SK-N-SH treated with all-trans-retinoic acid at 6 μM for 48 hours (cell line): ENCODE measurements around the gene KLF12.

Experiments used
- ATAC-seq: fragments of 200-7000 bp; cut with Tn5 transposase; 3 replicates; pipeline ENCODE4 v1.9.1; 2020; ENCODE audit warnings: mild to moderate bottlenecking, moderate library complexity
- ARNTL ChIP-seq: fragments of 450-650 bp; formaldehyde crosslinking; IDR thresholded peaks from 2 replicates; pipeline ENCODE4 v1.5.0; 2020; ENCODE audit warnings: low read depth, mild to moderate bottlenecking, moderate library complexity, borderline replicate concordance
- BACH2 ChIP-seq: fragments of 250-450 bp; sonication (Bioruptor Pico); IDR thresholded peaks from 2 replicates; pipeline ENCODE4 v1.9.0; 2021; ENCODE audit warnings: mild to moderate bottlenecking, borderline replicate concordance
- CREB5 ChIP-seq: fragments of 250-450 bp; sonication (Bioruptor Pico); IDR thresholded peaks from 2 replicates; pipeline ENCODE4 v1.5.1; 2020; ENCODE audit warnings: low read depth, mild to moderate bottlenecking, moderate library complexity
- CSDC2 ChIP-seq: fragments of 250-450 bp; sonication (Bioruptor Pico); IDR thresholded peaks from 2 replicates; pipeline ENCODE4 v1.5.0; 2020; ENCODE audit warnings: mild to moderate bottlenecking, moderate library complexity
- CSRNP3 ChIP-seq: fragments of 250-450 bp; sonication (Bioruptor Pico); IDR thresholded peaks from 2 replicates; pipeline ENCODE4 v1.5.1; 2021; ENCODE audit warnings: mild to moderate bottlenecking, moderate library complexity
- ESRRG ChIP-seq: fragments of 250-450 bp; sonication (Bioruptor Pico); IDR thresholded peaks from 2 replicates; pipeline ENCODE4 v1.6.1; 2021; ENCODE audit warnings: mild to moderate bottlenecking
- GLIS3 ChIP-seq: fragments of 250-450 bp; sonication (Bioruptor Pico); IDR thresholded peaks from 2 replicates; pipeline ENCODE4 v1.5.0; 2020; ENCODE audit warnings: mild to moderate bottlenecking, moderate library complexity
- ISL1 ChIP-seq: fragments of 250-450 bp; sonication (Bioruptor Pico); IDR thresholded peaks from 2 replicates; pipeline ENCODE4 v2.1.2; 2022; ENCODE audit warnings: mild to moderate bottlenecking, moderate library complexity
- OSR1 ChIP-seq: fragments of 250-450 bp; sonication (Bioruptor Pico); IDR thresholded peaks from 2 replicates; pipeline ENCODE4 v1.8.0; 2022; ENCODE audit warnings: moderate library complexity, mild to moderate bottlenecking, inconsistent platforms
- PATZ1 ChIP-seq: fragments of 250-450 bp; sonication (Bioruptor Pico); IDR thresholded peaks from 2 replicates; pipeline ENCODE4 v1.8.0; 2020; ENCODE audit warnings: mild to moderate bottlenecking, moderate library complexity, borderline replicate concordance
- POU6F1 ChIP-seq: fragments of 250-450 bp; sonication (Bioruptor Pico); IDR thresholded peaks from 2 replicates; pipeline ENCODE4 v1.8.0; 2021; ENCODE audit warnings: low read depth, mild to moderate bottlenecking, moderate library complexity, borderline replicate concordance
- PPARA ChIP-seq: fragments of 250-450 bp; sonication (Bioruptor Pico); IDR thresholded peaks from 2 replicates; pipeline ENCODE4 v1.5.0; 2020; ENCODE audit warnings: mild to moderate bottlenecking, borderline replicate concordance
- RARB ChIP-seq: fragments of 250-450 bp; sonication (Bioruptor Pico); IDR thresholded peaks from 2 replicates; pipeline ENCODE4 v1.8.0; 2021; ENCODE audit warnings: mild to moderate bottlenecking, moderate library complexity
- SNAI2 ChIP-seq: fragments of 250-450 bp; sonication (Bioruptor Pico); IDR thresholded peaks from 2 replicates; pipeline ENCODE4 v1.5.0; 2020; ENCODE audit warnings: mild to moderate bottlenecking, moderate library complexity
- TCF4 ChIP-seq: fragments of 250-450 bp; sonication (Bioruptor Pico); IDR thresholded peaks from 2 replicates; pipeline ENCODE4 v1.8.0; 2021; ENCODE audit warnings: mild to moderate bottlenecking, moderate library complexity, borderline replicate concordance
- TOX ChIP-seq: fragments of 250-450 bp; sonication (Bioruptor Pico); IDR thresholded peaks from 2 replicates; pipeline ENCODE4 v1.8.0; 2021; ENCODE audit warnings: mild to moderate bottlenecking, moderate library complexity, borderline replicate concordance
- TSHZ2 ChIP-seq: fragments of 250-450 bp; sonication (Bioruptor Pico); IDR thresholded peaks from 2 replicates; pipeline ENCODE4 v1.5.0; 2020; ENCODE audit warnings: mild to moderate bottlenecking, moderate library complexity
- ZC3H10 ChIP-seq: fragments of 250-450 bp; sonication (Bioruptor Pico); IDR thresholded peaks from 2 replicates; pipeline ENCODE4 v1.5.1; 2021; ENCODE audit warnings: mild to moderate bottlenecking, moderate library complexity
- ZFP3 ChIP-seq: fragments of 250-450 bp; sonication (Bioruptor Pico); IDR thresholded peaks from 2 replicates; pipeline ENCODE4 v1.5.0; 2020; ENCODE audit warnings: mild to moderate bottlenecking, moderate library complexity
- ZNF565 ChIP-seq: fragments of 450-650 bp; formaldehyde crosslinking; conservative IDR thresholded peaks from 2 replicates; pipeline ENCODE4 v1.5.0; 2020; ENCODE audit warnings: low read depth, mild to moderate bottlenecking, moderate library complexity
- ZNF70 ChIP-seq: fragments of 450-650 bp; formaldehyde crosslinking; IDR thresholded peaks from 2 replicates; pipeline ENCODE4 v1.5.0; 2020; ENCODE audit warnings: mild to moderate bottlenecking, moderate library complexity
- ZNF8 ChIP-seq: fragments of 450-650 bp; formaldehyde crosslinking; IDR thresholded peaks from 2 replicates; pipeline ENCODE4 v1.5.0; 2020; ENCODE audit warnings: mild to moderate bottlenecking, moderate library complexity

The KLF12 gene

GRCh38 chr13:74134221-74134776 is at the start of gene KLF12:
Gene KLF12, minus strand, starts transcription at chr13:74134404.
- TF ChIP-seq RARB (CRISPR knock-in tag) (no peak), TCF4 (CRISPR knock-in tag) (no peak), BACH2 (CRISPR knock-in tag) (no peak), TOX (no peak), ZC3H10 (CRISPR knock-in tag) (no peak), PATZ1 (CRISPR knock-in tag) (peak; percentile 80; the same call in 1 of the 2 replicates)

GRCh38 chr13:74182491-74182890 is 48.3 kb upstream of the KLF12 start:
- ATAC-seq = no peak
- TF ChIP-seq ISL1 (CRISPR knock-in tag) = no peak
- TF ChIP-seq OSR1 = no peak
- TF ChIP-seq TOX = no peak
- no peak for TF ChIP-seq PATZ1 (CRISPR knock-in tag)
- TF ChIP-seq POU6F1 (CRISPR knock-in tag) = no peak
- TF ChIP-seq ZC3H10 (CRISPR knock-in tag) = no peak
- no peak for TF ChIP-seq GLIS3 (CRISPR knock-in tag)

More at GRCh38 chr13:74134221-74134776, at the start of gene KLF12:
- peak; percentile 79 for ATAC-seq

GRCh38 chr13:74174810-74175209 is 40.6 kb upstream of the KLF12 start:
- ATAC-seq = no peak
- TF ChIP-seq BACH2 (CRISPR knock-in tag) (no peak), TSHZ2 (CRISPR knock-in tag) (no peak), RARB (CRISPR knock-in tag) (no peak), TCF4 (CRISPR knock-in tag) (no peak), ARNTL (CRISPR knock-in tag) (no peak), ZNF565 (CRISPR knock-in tag) (no peak), CSDC2 (CRISPR knock-in tag) (no peak), ESRRG (CRISPR knock-in tag) (no peak), ISL1 (CRISPR knock-in tag) (no peak), OSR1 (no peak), ZFP3 (CRISPR knock-in tag) (no peak), GLIS3 (CRISPR knock-in tag) (no peak), SNAI2 (CRISPR knock-in tag) (no peak), CSRNP3 (CRISPR knock-in tag) (no peak), ZNF70 (no peak), PPARA (no peak), CREB5 (no peak), ZNF8 (no peak), POU6F1 (CRISPR knock-in tag) (no peak)
